Measurements from ENCODE around the gene NUP107.

GRCh38 chr12:68745904-68746571, 59.3 kb downstream of the NUP107 start, which contains the start of gene SLC35E3:
- TF ChIP-seq CTCF (IDR thresholded peaks at IDR 0.05; ENCODE audit: insufficient read depth, low read length, poor library complexity, severe bottlenecking) (no peak), EZH2phosphoT487 (conservative IDR thresholded peaks at IDR 0.05; ENCODE audit: low read length) (no peak)
